HG03135 (cell line): ENCODE data around the gene BEND6.
"Not testable (repeated sequence)": the region's sequence is repeated elsewhere in the genome, so short reads cannot be mapped to it uniquely, and the experiment has no call there.

Experiments
- ATAC-seq: cut with Tn5 transposase; IDR thresholded peaks from one replicate; pipeline ENCODE4 v1.9.1; 2021; ENCODE audit warnings: mild to moderate bottlenecking, moderate library complexity; ENCODE audit not compliant: unreplicated experiment

Gene BEND6

GRCh38 chr6:56977192-56977591, 22.3 kb downstream of the BEND6 start:
- no peak for ATAC-seq

- no peak for ATAC-seq
Measured at GRCh38 chr6:56978530-56978929, 23.6 kb downstream of the BEND6 start.

GRCh38 chr6:56984361-56984760, 29.5 kb downstream of the BEND6 start:
- no peak for ATAC-seq

GRCh38 chr6:56984884-56985283, 30.0 kb downstream of the BEND6 start:
- no peak for ATAC-seq

GRCh38 chr6:56986611-56987010, 31.7 kb downstream of the BEND6 start:
- no peak for ATAC-seq

- no peak for ATAC-seq
Measured at GRCh38 chr6:56988145-56988544, 33.2 kb downstream of the BEND6 start.

- ATAC-seq, result no peak
Measured at GRCh38 chr6:56992036-56992435, 37.1 kb downstream of the BEND6 start.

GRCh38 chr6:56992703-56993102, 37.8 kb downstream of the BEND6 start:
- no peak for ATAC-seq

GRCh38 chr6:56995347-56995902, 40.5 kb downstream of the BEND6 start:
- ATAC-seq, result no peak

- no peak for ATAC-seq
Measured at GRCh38 chr6:56996401-56996800, 41.5 kb downstream of the BEND6 start.

GRCh38 chr6:56999049-56999448, 44.1 kb downstream of the BEND6 start:
- ATAC-seq, result no peak

GRCh38 chr6:56999748-57000147, 44.8 kb downstream of the BEND6 start:
- not testable (repeated sequence) for ATAC-seq

GRCh38 chr6:57002197-57002596, 47.3 kb downstream of the BEND6 start:
- ATAC-seq, result no peak

GRCh38 chr6:57004292-57004691, 49.4 kb downstream of the BEND6 start:
- ATAC-seq, result no peak

- ATAC-seq, result no peak
Measured at GRCh38 chr6:57006101-57006500, 51.2 kb downstream of the BEND6 start.

- not testable (repeated sequence) for ATAC-seq
Measured at GRCh38 chr6:57008069-57008468, 53.2 kb downstream of the BEND6 start.

- ATAC-seq, result no peak
Measured at GRCh38 chr6:57013521-57013926, 58.6 kb downstream of the BEND6 start.

- ATAC-seq, result no peak
Measured at GRCh38 chr6:57017069-57017468, 62.2 kb downstream of the BEND6 start.

- no peak for ATAC-seq
Measured at GRCh38 chr6:57017841-57018240, 62.9 kb downstream of the BEND6 start.

GRCh38 chr6:57019434-57019833, 64.5 kb downstream of the BEND6 start:
- no peak for ATAC-seq

GRCh38 chr6:57021086-57021720, 66.3 kb downstream of the BEND6 start:
- ATAC-seq, result peak; percentile 86

- no peak for ATAC-seq
Measured at GRCh38 chr6:57024321-57024720, 69.4 kb downstream of the BEND6 start.

- no peak for ATAC-seq
Measured at GRCh38 chr6:57024775-57025174, 69.9 kb downstream of the BEND6 start.
